ENCODE measurements around the gene FASTK.

Gene FASTK

DNA sequence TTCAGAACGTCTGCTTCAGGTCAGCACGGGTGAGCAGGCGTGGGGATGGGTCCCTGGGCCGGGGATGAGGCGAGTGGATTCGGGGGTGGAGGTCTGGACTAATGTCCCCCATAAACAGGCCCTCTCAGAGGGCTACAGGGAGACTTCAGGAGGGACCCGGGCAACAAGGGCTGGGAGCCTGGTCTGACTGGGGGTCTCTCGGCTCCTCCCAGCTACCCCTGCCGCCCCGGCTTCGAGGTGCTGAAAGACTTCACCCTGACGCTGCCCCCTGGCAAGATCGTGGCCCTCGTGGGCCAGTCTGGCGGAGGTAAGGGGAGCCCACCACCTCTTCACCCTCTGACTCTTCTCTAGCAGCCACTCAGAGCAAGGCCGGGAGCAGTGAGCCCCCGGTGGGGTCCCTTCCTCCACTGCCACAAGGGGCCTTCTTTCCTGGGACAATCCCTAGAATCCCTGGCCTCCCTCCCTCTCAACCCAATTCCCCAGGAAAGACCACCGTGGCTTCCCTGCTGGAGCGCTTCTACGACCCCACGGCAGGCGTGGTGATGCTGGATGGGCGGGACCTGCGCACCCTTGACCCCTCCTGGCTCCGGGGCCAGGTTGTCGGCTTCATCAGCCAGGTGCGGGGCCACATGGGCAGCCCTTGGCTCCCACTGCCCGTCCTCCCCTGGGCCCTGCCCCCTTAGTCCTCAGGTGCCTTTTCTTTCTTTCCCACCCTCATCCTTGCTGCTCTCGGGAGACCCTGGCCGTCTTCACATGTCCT is 39.8 kb downstream of the FASTK start:
- TF ChIP-seq, protein P1, sequence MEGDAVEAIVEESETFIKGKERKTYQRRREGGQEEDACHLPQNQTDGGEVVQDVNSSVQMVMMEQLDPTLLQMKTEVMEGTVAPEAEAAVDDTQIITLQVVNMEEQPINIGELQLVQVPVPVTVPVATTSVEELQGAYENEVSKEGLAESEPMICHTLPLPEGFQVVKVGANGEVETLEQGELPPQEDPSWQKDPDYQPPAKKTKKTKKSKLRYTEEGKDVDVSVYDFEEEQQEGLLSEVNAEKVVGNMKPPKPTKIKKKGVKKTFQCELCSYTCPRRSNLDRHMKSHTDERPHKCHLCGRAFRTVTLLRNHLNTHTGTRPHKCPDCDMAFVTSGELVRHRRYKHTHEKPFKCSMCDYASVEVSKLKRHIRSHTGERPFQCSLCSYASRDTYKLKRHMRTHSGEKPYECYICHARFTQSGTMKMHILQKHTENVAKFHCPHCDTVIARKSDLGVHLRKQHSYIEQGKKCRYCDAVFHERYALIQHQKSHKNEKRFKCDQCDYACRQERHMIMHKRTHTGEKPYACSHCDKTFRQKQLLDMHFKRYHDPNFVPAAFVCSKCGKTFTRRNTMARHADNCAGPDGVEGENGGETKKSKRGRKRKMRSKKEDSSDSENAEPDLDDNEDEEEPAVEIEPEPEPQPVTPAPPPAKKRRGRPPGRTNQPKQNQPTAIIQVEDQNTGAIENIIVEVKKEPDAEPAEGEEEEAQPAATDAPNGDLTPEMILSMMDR (conservative IDR thresholded peaks at IDR 0.05; ENCODE audit: control insufficient read depth, insufficient read depth, low read depth, low read length) = no peak
- no peak overlapping the region for H3K4me3 ChIP-seq (ENCODE audit: control insufficient read depth, low read depth, low read length)

DNA sequence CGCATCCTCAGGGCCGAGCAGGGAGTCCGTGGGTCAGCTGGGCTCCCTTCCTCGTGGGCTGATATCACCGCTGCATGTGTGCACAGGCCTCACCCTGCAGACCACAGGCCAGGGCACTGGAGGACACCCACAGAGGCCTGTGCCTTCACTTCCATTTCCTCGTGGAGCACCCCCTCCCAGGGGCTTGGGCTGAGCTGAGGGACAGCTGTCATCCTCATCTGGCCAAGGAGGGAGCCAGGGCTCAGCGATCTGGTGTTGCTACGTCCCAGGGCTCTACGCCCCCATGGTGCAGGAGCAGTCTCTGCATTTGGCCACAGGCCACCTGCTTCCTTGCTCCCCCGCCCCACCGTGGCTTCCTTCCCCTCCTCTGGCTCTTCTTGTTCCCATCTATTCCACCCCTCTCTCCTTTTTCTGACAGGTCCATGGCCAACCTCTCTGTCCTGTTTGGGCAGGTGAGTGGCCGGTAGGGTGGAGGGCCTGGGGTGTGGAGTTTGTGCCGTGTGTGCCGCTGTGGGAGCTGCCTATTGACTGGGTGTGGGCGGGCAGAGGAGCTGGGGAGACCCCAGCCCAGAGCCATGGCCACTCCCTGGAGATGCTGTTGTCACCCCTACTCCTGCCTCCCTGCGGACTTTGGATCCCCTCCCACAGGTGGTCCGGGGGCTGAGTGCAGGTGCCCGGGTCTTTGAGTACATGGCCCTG is 40.6 kb downstream of the FASTK start:
- TF ChIP-seq, protein P1 (conservative IDR thresholded peaks at IDR 0.05; ENCODE audit: control insufficient read depth, insufficient read depth, low read depth, low read length) = no peak
- DNase-seq (ENCODE audit: low read depth) = no peak
- H3K4me3 ChIP-seq (ENCODE audit: control insufficient read depth, low read depth, low read length) = no peak overlapping the region

More for the DNA sequence above, 39.8 kb downstream of the FASTK start:
- no peak for DNase-seq (ENCODE audit: low read depth)

DNA sequence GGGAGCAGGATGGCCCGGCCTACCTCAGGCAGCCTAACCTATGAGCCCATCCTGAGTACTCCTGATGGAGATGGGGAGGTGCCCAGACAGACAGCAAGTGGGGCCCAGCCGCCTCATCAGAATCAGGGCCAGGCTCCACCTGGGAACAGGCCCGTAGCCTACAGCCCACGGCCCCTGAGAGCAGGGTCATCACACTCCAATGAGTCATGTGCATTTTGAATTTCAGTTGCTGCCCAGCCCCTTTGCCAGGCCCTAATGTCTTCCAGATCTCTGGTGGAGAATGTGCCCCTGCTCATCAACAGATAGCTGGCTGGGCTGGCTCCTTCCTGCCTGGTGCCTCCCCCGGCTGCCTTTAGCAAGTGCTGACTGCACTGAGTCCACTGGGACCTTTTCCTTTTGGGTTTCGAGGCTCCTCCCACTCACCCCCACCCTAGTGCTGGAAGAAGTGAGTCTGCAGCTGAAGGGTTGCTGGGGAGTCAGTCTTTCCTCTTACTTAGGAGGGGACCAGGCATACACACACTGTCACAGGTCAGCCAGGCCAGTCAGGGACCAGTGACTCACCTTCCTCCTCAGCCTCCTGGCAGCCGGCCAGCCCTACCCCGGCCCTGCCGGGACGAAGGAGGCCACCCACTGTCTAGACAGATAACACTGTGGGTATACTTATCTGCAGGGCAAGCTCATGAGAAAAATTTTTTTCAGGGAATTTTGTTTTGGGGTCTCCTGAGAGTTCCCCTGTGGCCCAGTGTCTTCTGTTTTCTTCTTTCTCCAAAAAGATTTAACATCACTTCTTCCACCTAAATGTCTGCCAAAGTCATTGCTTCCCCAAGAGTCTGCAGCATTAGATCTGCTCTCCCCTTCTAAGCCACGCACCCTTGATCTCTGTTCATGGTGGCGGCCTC is 41.4 kb downstream of the FASTK start:
- no peak overlapping the region for H3K4me3 ChIP-seq (ENCODE audit: control insufficient read depth, low read depth, low read length)
- TF ChIP-seq, protein P1 (conservative IDR thresholded peaks at IDR 0.05; ENCODE audit: control insufficient read depth, insufficient read depth, low read depth, low read length) = no peak
- DNase-seq (ENCODE audit: low read depth) = peak; percentile 96

DNA sequence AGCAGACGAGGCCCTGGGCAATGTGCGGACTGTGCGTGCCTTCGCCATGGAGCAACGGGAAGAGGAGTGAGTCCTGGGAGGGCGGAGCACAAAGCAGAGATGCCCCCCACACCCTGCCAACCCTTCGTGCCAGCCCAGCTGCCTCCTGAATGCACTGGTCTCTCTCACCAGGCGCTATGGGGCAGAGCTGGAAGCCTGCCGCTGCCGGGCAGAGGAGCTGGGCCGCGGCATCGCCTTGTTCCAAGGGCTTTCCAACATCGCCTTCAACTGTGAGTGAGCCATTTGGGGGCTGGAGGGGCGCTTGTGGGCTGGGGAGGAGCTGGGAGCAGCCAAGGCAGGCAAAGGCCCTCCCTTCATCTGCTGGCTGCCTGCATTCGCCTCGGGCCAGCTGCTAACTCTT is 44.7 kb downstream of the FASTK start:
- DNase-seq (ENCODE audit: low read depth) = no peak

DNA sequence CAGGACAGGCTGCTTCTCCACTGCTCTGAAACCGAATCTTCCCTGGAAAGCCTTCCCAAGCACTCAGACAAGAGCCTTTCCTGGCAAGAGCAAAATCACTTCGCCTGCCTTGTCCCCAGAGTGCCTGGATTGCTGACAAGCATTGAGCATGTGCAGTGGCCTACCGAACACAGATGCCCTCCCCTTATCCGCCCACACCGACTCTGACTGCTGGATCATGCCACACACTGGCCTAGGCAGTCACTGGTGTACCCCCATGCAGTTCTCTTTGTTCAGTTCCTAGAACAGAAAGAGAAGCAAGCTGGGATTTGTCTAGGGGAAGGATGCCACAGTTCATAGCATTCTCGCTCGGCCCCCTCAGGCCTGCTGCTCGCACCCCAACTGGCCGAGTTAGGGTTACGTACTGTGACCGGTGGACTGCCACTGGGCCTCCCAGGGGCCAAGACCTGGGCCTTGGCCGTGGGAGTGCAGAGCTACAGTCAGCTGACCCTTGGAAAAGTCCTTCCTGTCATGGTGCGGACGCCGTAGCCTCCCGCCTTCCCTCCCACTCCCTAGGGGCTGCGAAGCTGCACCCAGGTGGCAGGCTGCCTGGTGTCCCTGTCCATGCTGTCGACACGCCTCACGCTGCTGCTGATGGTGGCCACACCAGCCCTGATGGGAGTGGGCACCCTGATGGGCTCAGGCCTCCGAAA is 45.4 kb downstream of the FASTK start:
- no peak overlapping the region for H3K4me3 ChIP-seq (ENCODE audit: control insufficient read depth, low read depth, low read length)
- no peak for DNase-seq (ENCODE audit: low read depth)
- TF ChIP-seq, protein P1 (conservative IDR thresholded peaks at IDR 0.05; ENCODE audit: control insufficient read depth, insufficient read depth, low read depth, low read length) = no peak

More for the DNA sequence above, 44.7 kb downstream of the FASTK start:
- TF ChIP-seq, protein P1 (conservative IDR thresholded peaks at IDR 0.05; ENCODE audit: control insufficient read depth, insufficient read depth, low read depth, low read length) = no peak
- H3K4me3 ChIP-seq (ENCODE audit: control insufficient read depth, low read depth, low read length) = no peak overlapping the region

Measured in fibroblast of mammary gland (primary cell).